LNCaP clone FGC (cell line): Measurements from ENCODE around the gene ZNF396.
A peak's percentile ranks its signal among the peaks of the same experiment; 100 is the strongest.

Source experiments
- DNase-seq: peaks from one replicate; pipeline ENCODE4 v3.0.0-alpha.2; 2011; ENCODE audit warnings: low read depth
- H3K4me3 ChIP-seq: 2 replicates; pipeline ENCODE4 v1.5.1; 2011; ENCODE audit warnings: mild to moderate bottlenecking, low read depth, low read length, control low read depth
- CTCF ChIP-seq: IDR thresholded peaks from 2 replicates; pipeline ENCODE4 v1.5.1; 2012; ENCODE audit warnings: mild to moderate bottlenecking; ENCODE audit not compliant: control insufficient read depth, insufficient read depth; ENCODE audit errors: extremely low read depth

ZNF396 gene

DNA sequence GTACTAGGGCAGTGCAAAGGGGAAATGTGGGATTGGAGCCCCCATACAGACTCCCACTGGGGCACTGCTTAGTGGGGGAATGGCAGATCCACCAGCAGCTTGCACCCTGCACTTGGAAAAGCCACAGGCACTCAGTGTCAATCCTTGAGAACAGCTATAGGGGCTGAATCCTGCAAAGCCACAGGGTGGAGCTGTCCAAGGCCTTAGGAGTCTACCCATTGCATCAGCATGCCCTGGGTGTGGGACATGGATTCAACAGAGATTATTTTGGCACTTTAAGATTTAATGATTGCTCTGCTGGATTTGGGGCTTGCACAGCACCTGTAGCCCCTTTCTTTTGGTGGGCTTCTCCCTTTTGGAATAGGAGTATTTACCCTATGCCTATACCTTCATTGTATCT is 24.4 kb downstream of the ZNF396 start:
- no peak for DNase-seq
- no peak overlapping the region for H3K4me3 ChIP-seq
- TF ChIP-seq CTCF, result no peak

- DNase-seq, result no peak
- TF ChIP-seq CTCF, result no peak
- H3K4me3 ChIP-seq, result no peak overlapping the region
Measured at GRCh38 chr18:35352283-35352682, 24.9 kb downstream of the ZNF396 start.

DNA sequence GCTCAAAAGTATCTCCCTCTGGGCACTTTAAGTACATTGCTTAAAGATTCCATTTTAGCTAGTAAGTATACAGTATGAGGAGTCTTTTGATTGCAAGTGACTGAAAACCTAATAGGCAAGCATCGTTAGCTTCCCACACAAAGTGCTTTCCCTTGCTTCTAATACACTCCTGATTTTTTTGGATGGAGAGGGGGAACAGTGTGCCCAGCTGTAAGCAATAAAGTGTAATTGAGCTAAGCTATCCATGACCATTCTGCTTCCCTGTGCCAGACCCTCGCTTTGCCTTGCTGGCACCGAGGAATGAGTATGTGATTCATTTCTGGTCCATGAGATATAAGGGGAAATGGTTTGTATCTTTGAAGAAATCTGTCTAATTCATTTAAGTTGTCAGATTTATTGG is 29.1 kb downstream of the ZNF396 start:
- no peak overlapping the region for H3K4me3 ChIP-seq
- DNase-seq, result no peak
- TF ChIP-seq CTCF, result no peak

DNA sequence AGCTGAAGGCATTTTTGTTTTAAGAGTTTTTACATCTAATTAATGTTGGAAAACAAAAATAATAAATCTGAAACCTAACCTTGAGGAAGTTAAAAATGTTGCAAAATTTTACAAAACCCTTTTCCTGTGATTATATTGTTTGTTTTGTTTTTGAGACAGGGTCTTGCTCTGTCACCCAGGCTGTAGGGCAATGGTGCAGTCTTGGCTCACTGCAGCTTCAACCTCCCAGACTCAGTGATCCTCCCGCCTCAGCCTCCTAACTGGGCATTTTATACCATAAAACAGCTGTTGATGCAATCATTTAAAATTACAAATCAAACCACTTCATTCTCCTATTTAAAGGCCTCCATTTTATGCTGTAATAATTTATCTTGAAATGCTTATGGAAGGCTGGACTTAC is 31.2 kb downstream of the ZNF396 start:
- no peak for DNase-seq
- no peak for TF ChIP-seq CTCF
- H3K4me3 ChIP-seq, result peak overlapping the region; percentile 92

- DNase-seq, result peak; percentile 99
- TF ChIP-seq CTCF, result no peak
- peak overlapping the region; percentile 92 for H3K4me3 ChIP-seq
Measured at GRCh38 chr18:35345460-35345921, 31.6 kb downstream of the ZNF396 start.

DNA sequence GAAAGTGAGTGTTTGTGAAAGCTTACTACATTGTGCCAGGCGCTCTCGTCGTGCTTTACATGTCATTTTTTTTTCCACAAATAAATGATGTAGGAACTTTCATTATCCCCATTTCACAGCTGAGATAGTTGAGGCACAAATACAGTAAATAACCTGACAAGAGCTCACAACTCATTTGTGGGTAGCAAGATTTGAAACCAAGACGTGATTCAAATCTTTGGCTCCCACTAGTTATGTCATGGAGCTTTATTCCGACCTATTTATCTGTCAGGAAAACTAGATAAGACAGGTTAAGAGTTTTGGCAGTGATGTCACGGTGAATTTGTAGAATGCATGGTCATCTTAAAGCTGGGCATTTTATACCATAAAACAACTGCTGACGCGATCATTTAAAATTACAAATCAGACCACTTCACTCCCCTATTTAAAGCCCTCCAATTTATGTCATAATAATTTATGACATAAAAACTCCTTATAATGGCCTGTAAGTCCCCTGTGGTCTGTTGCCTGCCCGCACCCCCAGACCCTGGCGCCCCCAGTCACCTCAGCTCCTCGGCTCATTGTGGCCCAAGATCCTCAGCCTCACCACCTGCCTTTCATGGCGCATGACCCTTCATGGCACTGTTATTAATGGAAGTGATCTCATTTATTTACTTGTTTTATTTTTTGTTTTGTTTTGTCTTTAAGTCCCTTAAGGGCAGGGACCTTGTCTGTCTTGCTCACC is 32.2 kb downstream of the ZNF396 start:
- H3K4me3 ChIP-seq, result peak overlapping the region; percentile 92
- TF ChIP-seq CTCF, result no peak
- no peak for DNase-seq
